BJ (cell line): ENCODE results near the gene ANKRD11. TPM values are rescaled to one million over a fixed set of nuclear protein-coding genes. Genes with fewer than 3 reads are reported as not detected.

ENCODE experiments used
- CTCF ChIA-PET: fragments of 350-600 bp; formaldehyde crosslinking; extraction: SDS; loops from one replicate; lab custom pipeline; 2021; ENCODE audit warnings: antibody characterized with exemption, inconsistent platforms; lab: Yijun Ruan, JAX
- POLR2A ChIA-PET: fragments of 300-600 bp; sonication (Branson Sonifier 250); formaldehyde crosslinking; extraction: SDS; loops from one replicate; lab custom pipeline; 2021; ENCODE audit warnings: antibody characterized with exemption; lab: Charles Lee
- DNase-seq: peaks from one replicate; pipeline ENCODE4 v3.0.0-alpha.2; 2011; ENCODE audit warnings: low read depth
- H3K27me3 ChIP-seq: 2 replicates; pipeline ENCODE4 v1.6.0; 2011; ENCODE audit warnings: low read length; ENCODE audit not compliant: control insufficient read depth, insufficient read depth
- H3K36me3 ChIP-seq: 2 replicates; pipeline ENCODE4 v1.5.1; 2011; ENCODE audit warnings: low read length; ENCODE audit not compliant: control insufficient read depth, insufficient read depth
- H3K4me3 ChIP-seq: 2 replicates; pipeline ENCODE4 v1.5.1; 2011; ENCODE audit warnings: low read depth, mild to moderate bottlenecking, control low read depth, low read length
- CTCF ChIP-seq: IDR thresholded peaks from 2 replicates; pipeline ENCODE4 v1.5.1; 2011; ENCODE audit warnings: low read depth, mild to moderate bottlenecking, control low read depth, inconsistent platforms, low read length, moderate library complexity; ENCODE audit not compliant: insufficient read depth
- polyA plus RNA-seq: library from polyadenylated mRNA; depleted of rRNA; stranded (reverse); fragments of >200 nt; gene quantifications from 2 replicates; pipeline ENCODE4 v1.2.3, GENCODE V29; 2011

The ANKRD11 gene
- polyA plus RNA-seq, 1 experiment, result 61.8 TPM

- H3K4me3 ChIP-seq, result peak overlapping the region; percentile 43
- CTCF ChIA-PET, result no interaction called here
These were observed 232.4 kb downstream of the ANKRD11 start for GRCh38 chr16:89257757-89258465.

GRCh38 chr16:89257281-89257731 lies 233.1 kb downstream of the ANKRD11 start:
- no peak for DNase-seq
- Histone ChIP-seq H3K36me3 (no peaks in the 10 kb centered on the region), H3K27me3 (no peaks in the 10 kb centered on the region), H3K4me3 (peak overlapping the region; percentile 43)
- POLR2A ChIA-PET, result no interaction called here
- CTCF ChIA-PET, result no interaction called here
- TF ChIP-seq CTCF, result 0 out of 2 replicates have a peak, but pooled peaks have one; percentile 24

More at GRCh38 chr16:89257757-89258465, 232.4 kb downstream of the ANKRD11 start:
- POLR2A ChIA-PET, result no interaction called here
- no peak for DNase-seq
- no peaks in the 10 kb centered on the region for H3K36me3 ChIP-seq
- H3K27me3 ChIP-seq, result no peaks in the 10 kb centered on the region
- no peak for TF ChIP-seq CTCF

- POLR2A ChIA-PET, result no interaction called here
- Histone ChIP-seq H3K4me3 (peak overlapping the region; percentile 43), H3K27me3 (no peaks in the 10 kb centered on the region), H3K36me3 (no peaks in the 10 kb centered on the region)
- DNase-seq, result no peak
- TF ChIP-seq CTCF, result no peak
- CTCF ChIA-PET, result interaction anchor here (0.7 kb wide), 1 partner anchor 604 kb away, joined by 3 read pairs; no protein-coding TSS in a partner anchor
These were observed 233.6 kb downstream of the ANKRD11 start for GRCh38 chr16:89256651-89257254.

- POLR2A ChIA-PET, result no interaction called here
- TF ChIP-seq CTCF, result no peak
- H3K4me3 ChIP-seq, result no peak overlapping the region
- CTCF ChIA-PET, result interaction anchor here (0.6 to 1.3 kb wide), 2 partner anchors 10 to 36 kb away, joined by 3 read pairs; no protein-coding TSS in a partner anchor
- H3K36me3 ChIP-seq, result no peaks in the 10 kb centered on the region
- DNase-seq, result no peak
- no peaks in the 10 kb centered on the region for H3K27me3 ChIP-seq
These were observed 236.6 kb downstream of the ANKRD11 start for GRCh38 chr16:89253548-89254287.
